ENCODE measurements around the gene UQCRC2. TPM values are rescaled to one million over a fixed set of nuclear protein-coding genes. Genes with fewer than 3 reads are reported as not detected.
A peak's percentile ranks its signal among the peaks of the same experiment; 100 is the strongest.

UQCRC2 gene
- total RNA-seq, 2 donors from 2014 or later: 204 to 261 TPM

DNA sequence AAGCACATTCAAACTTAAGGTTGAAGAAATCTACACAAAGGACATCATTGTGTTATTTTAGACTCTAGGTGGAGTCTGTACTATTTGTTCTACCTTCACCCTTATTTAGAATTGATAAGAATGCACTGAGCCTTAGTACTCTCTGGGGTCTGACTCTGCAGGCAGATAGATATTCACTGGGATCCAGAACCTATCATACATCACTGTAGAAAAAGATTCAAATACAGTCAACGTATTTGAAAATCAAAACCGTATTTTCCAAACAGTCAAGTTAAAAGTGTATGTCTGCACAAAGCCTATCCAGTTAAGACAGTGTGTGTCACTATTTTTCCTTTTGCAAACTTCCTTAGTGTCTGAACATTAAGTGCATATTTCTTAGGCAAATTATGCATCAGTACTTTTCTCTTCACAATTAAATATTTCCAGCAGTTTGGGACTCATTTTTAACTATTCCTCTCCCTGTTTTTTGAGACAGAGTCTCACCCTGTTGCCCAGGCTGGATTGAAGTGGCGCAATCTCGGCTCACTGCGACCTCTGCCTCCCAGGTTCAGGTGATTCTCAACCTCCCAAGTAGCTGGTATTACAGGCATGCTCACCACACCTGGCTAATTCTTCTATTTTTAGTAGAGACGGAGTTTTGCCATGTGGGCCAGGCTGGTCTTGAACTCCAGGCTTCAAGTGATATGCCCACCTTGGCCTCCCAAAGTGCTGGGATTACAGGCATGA is 77.1 kb downstream of the UQCRC2 start:
- H3K27ac Mint-ChIP-seq: no peak overlapping the region
- H3K9me3 Mint-ChIP-seq: no peaks in the 10 kb centered on the region
- H3K4me1 Mint-ChIP-seq (ENCODE audit: low read depth in 2 of 2): peaks cover 33 to 39% of the 10 kb centered on the region in 2 donors
- no peak for ATAC-seq
- DNase-seq (ENCODE audit: low spot score): no peak
- H3K27me3 Mint-ChIP-seq: no peaks in the 10 kb centered on the region
- peaks cover 9% of the 10 kb centered on the region for H3K36me3 Mint-ChIP-seq
- H3K4me3 Mint-ChIP-seq: no peak overlapping the region

DNA sequence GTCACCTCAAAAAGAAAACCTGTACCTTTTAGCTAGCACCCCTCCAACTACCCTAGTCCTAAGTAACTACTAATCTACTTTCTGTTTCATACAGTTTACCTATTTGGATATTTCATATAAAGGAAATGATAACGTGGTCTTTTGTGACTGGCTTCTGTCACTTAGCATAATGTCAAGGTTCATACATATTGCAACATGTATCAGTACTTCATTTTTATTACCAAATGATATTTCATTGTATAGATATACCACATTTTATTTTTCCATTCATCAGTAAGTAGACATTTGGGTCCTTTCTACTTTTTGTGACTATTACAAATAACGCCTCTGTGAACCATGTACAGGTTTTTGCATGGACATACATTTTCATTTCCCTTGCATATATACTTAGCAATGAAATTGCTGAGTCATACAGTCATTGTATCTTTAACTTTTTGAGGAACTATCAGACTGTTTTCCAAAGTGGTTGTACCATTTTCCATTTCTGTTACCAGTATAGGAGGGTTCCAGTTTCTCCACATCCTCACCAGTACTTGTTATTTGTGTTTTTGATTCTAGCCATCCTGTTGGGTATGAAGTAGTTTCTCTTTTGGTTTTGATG is 78.4 kb downstream of the UQCRC2 start:
- H3K27me3 Mint-ChIP-seq: no peaks in the 10 kb centered on the region
- DNase-seq (ENCODE audit: low spot score): no peak

More for the DNA sequence above, 78.4 kb downstream of the UQCRC2 start:
- Mint-ChIP-seq H3K27ac (peak overlapping the region; percentile 4 to 31), H3K9me3 (no peaks in the 10 kb centered on the region), H3K4me1 (ENCODE audit: low read depth in 2 of 2) (peaks cover 28 to 32% of the 10 kb centered on the region in 2 donors), H3K36me3 (peaks cover 9% of the 10 kb centered on the region), H3K4me3 (no peak overlapping the region)
- ATAC-seq: no peak

Other genes with a start within 250 kb of the UQCRC2 start
- 100 to 1,000 TPM; 283 to 712 TPM for gene NPIPB4, start 95.6 kb upstream of the UQCRC2 start, total RNA-seq
- gene PDZD9, start 47.8 kb downstream of the UQCRC2 start, total RNA-seq: not detected
- 10 to 100 TPM; 10.9 to 14.1 TPM for gene MOSMO, start 54.8 kb downstream of the UQCRC2 start, total RNA-seq
- under 1 TPM in 1 of 2 donors, not detected in 1; 0.67 TPM for gene VWA3A, start 139.2 kb downstream of the UQCRC2 start, total RNA-seq
- under 1 TPM in 1 of 2 donors, not detected in 1; 0.22 TPM for gene SDR42E2, start 209.1 kb downstream of the UQCRC2 start, total RNA-seq